Stromal cell of bone marrow (primary cell): Measurements from ENCODE around the gene AZU1.

Experiments used
- DNase-seq: peaks from one replicate; pipeline ENCODE4 v3.0.0-alpha.2; 2012; ENCODE audit warnings: low read depth

The AZU1 gene

GRCh38 chr19:797528-798414 lies 29.9 kb upstream of the AZU1 start:
- peak; percentile 77 for DNase-seq

- DNase-seq: no peak
These were observed 29.1 kb upstream of the AZU1 start for GRCh38 chr19:798415-799075.

DNA sequence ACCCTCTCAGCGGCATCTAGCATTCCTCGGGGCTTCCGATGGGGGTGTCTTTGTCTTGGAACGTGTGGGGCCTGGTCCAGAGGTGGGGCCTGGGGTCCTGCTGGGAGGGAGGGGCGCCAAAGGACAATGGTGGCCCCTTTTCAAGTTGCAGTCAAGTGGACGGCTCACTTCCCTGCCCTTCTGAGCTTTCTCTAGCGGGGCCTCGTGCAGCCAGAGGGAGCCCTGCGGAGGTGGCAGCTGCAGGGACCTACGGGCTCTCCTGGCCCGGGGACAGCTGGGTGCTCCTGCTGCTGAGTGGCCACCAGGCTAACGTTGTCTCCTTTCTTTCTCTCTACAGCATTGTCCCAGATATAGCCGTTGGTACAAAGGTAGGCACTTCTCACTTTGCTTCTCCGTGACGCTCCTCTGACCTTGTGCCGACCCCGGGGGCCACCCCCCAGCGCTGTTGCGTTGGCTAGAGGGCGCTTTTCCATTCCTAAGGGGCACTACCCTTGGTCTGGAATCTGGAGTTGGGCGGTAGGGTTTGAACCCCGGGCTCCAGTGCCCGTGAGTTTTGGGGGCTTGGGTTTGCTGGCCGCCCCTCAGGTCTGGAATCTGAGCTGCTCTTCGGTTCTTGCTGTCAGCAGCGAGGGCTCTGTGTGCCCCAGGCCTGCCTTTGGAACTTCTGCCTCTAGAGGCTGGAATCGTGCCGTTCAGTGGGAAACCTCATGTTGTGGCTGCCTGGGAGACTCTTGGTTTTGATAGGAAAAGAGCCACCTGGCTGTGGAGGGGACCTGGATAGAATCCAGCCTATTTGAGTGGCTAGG lies 28.4 kb upstream of the AZU1 start:
- no peak for DNase-seq

DNA sequence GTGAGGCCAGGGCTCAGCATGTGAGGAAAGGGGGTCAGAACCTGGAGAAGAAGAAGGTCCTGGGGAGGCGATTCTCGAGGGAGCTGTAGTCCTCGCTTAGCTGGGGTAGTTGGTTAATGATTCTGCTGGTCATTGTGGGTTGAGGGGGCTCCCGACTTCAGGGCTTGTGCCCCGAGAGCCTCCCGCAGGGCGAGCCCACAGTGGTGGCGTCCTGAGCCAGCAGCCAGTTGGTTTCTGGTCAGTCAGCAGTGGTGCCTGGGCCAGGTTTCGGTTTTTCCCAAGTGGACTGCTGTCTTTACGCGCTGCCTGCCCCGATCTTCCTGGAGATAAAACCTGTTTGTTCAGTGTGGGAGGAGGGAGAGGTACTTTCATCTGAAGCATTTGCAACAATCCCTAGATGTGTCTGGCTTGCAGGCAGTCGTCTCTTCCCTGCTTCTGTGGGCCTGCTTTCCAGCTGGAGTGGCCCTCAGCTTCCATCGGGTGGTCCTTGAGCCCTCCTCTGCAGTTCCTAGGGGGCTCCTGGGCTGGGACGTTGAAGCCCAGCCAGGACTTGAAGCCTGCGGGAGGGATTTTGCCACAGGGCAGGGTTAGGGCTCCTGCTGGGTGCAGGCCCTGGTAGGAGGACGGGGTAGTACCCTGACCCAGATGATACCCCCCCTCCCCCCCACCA lies 27.1 kb upstream of the AZU1 start:
- DNase-seq: no peak

DNA sequence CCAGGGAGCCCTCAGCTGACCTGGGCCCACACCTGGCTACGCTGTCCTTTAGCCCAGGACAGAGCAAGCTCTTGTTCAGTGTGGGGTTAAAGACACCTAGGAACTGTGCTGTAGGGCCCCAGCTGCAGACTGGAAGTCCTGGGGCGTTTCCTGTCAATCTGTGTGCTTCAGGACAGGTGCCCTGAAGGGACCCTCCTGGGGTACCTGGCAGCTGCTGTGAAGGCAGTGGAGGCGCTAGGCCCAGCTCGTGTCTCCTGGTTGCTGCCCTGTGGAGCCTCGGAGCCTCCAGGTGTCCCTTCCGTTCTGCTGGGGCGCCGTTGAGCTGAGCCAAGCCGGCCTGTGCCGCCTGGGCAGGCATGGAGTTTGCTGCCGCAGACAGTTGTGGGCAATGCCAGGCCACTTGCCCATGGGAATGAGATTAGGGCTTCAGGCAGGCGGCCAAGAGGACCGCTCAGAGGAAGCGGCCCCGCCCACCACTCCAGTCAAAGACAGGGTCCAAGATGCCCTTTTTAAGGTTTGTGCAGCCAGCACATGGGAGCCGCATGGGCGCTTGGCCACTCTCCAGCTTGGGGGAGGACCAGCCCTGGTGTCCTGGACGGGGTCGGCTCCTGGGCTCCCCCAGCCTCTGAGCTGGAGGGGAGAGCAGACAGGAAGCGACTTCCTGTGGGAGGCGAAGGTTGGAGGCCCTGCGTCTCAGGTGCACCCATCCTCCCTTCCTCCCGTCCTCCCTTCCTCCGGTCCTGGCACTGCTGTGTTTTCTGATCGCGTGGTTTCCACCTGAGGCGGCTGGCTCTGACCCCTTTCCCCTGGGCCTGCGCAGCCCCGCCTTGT lies 26.4 kb upstream of the AZU1 start:
- DNase-seq: no peak

GRCh38 chr19:801861-802497 lies 25.7 kb upstream of the AZU1 start:
- no peak for DNase-seq

DNA sequence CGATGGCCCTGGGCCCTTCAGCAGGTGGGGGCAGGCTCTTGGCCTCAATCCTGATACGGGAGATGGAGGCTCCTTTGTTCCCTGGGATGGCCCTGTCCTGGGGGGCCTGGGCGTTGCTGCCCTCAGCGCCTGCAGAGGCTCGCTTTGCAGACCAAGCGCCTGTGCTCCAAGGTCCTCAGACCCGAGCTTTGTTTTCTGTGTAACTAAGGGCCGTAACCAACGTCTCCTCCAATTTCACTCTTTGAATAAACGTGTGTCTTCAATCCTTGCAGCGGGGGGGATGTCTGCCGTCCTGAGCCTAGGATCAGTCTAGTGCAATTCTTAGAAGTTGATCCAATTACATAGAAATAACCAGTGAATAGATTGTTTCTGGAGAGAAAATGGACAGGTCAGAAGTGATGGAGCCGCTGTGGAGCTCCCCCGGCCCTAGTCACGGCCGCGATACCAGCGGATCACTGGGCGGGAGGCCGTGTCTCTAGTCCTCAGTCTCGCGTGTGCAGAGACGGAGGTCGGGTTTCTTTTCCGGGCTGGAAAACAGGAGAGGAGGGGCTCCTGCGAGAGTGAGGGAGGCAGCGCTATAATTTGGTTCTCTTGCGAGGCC lies 25.0 kb upstream of the AZU1 start:
- DNase-seq: no peak

DNA sequence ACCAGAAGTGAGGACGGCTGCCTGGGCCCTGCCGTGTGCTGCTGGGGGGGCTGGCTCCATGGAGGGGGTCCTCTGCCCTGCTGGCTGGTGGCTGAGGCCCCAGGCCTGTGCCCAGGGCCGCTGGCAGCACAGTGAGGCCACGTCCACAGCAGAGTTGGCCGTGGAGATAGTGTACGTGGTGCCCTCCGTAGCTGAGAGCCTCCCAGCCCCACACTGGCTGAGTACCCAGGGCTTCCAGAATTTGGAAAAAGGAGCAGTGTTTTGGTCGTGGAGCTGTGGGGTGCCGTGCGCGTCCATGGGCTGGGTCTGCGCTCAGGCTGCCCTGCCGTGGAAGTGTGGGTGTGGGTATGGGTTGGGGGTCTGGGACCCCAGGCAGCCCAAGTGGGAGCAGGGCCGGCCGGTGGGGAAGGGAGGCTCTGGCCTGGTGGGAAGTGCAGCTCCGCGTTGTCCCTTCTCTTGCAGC lies 24.5 kb upstream of the AZU1 start:
- no peak for DNase-seq

DNA sequence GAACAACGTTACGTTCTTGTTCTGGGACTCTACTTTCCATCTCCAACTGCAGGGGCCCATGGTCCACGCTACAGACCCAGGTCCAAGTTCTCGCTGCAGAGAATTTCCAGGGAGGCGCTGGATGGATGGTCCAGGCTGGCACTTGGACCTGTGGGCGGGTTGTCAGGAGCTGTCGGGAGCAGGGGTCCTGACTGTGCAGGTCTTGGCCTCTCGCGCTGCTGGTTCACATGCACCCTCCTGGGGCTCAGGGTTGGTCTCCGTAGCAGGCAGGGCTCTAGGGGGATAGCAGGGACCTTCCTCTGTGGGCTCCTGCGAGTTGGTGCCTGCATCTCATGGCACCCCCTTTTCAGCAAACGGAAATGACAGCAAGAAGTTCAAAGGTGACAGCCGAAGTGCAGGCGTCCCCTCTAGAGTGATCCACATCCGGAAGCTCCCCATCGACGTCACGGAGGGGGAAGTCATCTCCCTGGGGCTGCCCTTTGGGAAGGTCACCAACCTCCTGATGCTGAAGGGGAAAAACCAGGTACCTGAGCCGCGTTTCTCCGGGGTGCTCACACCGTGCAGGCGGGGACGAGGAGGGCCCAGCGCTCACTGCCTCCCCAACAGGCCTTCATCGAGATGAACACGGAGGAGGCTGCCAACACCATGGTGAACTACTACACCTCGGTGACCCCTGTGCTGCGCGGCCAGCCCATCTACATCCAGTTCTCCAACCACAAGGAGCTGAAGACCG lies 23.8 kb upstream of the AZU1 start:
- no peak for DNase-seq

- no peak for DNase-seq
These were observed 23.0 kb upstream of the AZU1 start for GRCh38 chr19:804419-805165.

GRCh38 chr19:805166-805551 lies 22.5 kb upstream of the AZU1 start:
- DNase-seq: no peak

GRCh38 chr19:805600-806550 lies 21.8 kb upstream of the AZU1 start:
- DNase-seq: no peak

DNA sequence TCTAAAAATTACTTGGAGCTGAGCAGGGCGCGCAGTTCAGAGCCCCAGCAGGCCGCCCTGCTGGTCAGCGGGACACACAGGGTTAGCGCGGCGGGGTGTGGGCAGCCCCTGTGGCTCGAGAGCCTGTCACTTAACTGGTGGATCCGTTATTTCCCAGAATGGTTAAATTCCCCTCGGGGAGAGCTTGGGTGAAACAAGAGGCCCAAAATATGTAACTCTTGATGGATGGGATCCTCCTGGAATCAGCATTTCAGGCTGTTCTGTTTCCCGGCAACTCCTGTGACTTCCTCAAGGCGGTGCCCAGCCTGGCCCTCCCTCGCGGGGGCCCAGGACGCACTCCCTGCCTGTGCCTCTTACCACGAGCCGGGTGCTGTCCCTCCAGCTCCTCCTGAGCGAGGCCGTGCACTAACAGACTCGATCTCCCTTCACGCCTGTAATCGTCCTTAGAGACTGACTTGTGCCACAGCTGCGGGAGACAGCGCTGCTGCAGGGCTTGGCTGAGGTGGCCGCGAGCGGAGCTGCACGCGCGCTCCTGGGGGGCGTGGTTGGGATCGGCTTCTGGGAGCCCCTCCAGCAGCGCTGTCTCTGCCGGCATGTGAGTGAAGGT lies 20.7 kb upstream of the AZU1 start:
- no peak for DNase-seq

DNA sequence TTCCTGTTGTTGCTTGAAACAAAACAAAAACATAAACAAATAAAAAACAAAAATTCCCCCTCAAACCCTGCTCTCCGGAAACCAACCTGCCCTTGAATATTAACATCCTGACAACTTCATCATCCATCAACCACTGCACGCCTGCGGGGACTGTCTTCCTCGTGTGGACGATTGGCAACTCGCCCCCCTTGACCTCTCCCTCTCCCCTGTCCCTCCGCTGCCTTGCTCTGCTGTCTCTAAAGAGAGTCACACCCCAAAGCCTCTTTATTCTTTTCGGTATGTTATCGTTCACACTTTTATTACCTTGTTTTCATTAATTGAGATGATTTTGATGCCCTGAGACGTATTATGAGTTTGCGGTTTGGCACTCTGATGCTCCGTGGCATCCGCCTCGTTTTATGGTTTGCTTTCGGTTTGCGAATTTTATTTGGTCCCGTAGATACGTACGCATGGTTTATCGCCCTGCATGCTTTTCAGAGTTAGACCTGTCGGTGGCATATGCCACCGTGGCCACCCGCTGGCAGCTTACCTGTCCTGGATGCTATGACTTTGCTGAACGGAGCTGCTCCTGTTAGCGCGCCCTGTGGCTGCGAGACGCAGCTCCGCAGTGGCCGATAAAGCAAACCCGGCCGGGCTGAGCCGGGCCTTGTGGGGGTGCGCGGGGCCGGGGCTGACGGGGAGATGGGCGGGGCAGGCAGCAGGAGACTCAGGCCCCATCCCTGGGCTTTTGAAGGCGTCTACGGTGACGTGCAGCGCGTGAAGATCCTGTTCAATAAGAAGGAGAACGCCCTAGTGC lies 19.8 kb upstream of the AZU1 start:
- DNase-seq: no peak

- no peak for DNase-seq
These were observed 19.2 kb upstream of the AZU1 start for GRCh38 chr19:808423-808775.

DNA sequence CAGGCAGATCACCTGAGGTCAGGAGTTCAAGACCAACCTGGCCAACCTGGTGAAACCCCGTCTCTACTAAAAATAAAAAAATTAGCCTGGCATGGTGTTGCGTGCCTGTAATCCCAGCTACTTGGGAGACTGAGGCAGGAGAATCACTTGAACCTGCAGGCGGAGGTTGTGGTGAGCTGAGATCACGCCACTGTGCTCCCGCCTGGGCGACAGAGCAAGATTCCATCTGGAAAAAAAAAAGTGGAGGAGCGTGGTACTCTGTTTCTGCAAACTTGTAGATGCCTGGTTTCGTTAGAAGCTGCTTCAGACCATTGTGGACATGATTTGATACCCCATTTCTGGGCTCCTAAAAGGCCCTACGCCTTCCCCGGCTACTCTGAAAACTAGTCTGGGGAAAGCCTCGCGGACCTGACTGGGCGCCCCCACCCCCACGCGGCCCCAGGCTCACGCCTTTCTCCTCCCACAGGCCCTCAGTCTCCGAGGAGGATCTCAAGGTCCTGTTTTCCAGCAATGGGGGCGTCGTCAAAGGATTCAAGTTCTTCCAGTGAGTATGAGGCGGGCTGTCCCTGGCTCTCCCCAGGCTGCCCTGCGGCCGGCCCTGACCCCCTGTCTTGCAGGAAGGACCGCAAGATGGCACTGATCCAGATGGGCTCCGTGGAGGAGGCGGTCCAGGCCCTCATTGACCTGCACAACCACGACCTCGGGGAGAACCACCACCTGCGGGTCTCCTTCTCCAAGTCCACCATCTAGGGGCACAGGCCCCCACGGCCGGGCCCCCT lies 17.4 kb upstream of the AZU1 start:
- no peak for DNase-seq
